NCI-H524 treated with DMSO at 0.1 percent for 48 hours (cell line): Measurements from ENCODE around the gene IQCF5.
"Not testable (repeated sequence)": the region's sequence is repeated elsewhere in the genome, so short reads cannot be mapped to it uniquely, and the experiment has no call there.

ENCODE experiments used
- DNase-seq: peaks from one replicate; lab custom pipeline; 2025; lab: John Stamatoyannopoulos, UW

The IQCF5 gene

DNA sequence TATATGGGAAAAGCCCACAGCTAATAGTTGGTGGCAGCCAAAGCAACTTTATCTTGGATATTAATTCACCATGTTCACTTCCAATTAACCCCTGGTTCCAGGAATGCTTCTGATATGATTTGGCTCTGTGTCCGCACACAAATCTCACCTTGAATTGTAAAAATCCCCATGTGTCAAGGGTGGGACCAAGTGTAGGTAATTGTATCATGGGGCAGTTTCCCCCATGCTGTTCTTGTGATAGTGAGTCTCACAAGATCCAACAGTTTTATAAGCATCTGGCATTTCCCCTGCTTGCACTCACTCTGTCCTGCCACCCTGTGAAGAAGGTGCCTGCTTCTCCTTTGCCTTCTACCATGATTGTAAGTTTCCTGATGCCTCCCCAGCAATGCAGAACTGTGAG lies 6.5 kb downstream of the IQCF5 start:
- not testable (repeated sequence) for DNase-seq

DNA sequence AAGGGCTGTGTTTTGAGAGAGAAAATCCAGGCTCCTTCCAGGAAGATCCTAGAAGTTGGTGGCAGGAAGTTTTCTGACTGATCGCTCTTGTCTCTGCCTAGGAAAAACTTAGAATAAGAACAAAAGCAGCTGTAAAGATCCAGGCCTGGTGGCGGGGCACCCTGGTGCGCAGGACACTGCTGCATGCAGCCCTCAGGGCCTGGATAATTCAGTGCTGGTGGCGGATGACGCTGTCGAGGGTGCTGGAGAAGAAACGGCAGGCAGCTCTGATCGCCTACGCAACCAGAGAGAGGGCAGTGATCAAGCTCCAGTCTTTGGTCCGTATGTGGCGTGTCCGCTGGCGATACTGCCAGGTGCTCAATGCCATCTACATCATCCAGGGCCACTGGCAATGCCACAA lies 12.5 kb downstream of the IQCF5 start:
- no peak for DNase-seq

DNA sequence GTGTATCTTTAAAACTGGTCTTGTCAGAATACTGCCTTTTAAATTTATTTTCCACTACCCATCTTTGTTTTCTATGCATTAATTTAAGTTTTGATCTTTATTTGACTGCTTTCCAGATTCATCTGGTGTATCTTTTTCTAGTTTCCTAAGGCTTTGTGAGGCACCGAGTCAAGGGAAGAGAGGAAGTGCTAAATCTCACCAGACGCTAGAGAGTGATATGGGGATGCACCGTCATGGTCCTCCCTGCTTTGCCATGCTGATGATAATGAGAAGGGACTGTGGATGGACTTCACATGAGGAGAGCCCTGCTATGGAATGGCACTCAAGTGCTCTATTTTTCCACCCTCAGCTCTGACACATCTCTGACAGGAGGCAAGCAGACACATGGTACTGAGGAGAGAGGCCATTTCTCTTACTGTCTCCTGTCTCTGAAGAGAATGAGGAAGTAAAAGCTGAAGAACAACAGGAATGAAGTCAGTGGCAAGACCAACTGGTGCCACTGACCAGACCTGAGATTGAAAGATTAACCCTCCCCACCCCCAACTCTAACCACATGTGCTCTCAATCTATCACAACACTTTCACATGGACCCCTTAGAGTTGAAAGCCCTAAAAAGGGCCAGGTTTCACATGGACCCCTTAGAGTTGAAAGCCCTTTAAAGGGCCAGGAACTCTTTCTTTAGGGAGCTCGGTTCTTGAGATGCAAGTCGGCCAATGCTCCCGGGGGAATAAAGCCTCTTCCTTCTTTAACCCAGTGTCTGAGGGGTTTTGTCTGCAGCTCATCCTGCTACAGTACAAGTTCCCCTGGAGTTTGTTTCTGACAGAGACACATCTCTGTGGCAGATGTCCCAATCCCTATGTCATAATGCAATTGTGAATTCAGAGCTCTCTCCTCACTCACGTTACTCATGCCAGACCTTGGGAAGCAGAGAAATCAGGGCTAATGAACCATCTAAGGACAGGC lies 14.4 kb downstream of the IQCF5 start, which contains the start of gene IQCF2:
Gene IQCF2 (plus strand): TSS at position 913 of the 963 bp plus-strand sequence. CDS start 52 bp downstream, outside the sequence.
- DNase-seq, result no peak

DNA sequence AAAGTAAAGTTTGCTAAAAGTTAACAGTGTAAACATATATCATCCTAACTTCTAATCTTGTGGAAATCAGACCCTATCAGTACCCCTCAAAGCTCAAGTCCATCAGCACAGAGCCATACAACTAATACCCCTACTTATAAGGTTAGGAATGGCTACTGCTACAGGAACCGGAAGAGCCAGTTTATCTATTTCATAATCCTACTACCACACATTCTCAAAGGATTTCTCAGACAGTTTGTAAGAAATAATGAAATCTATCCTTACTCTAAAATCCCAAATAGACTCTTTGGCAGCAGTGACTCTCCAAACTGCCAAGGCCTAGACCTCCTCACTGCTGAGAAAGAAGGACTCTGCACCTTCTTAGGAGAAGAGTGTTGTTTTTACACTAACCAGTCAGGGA lies 20.0 kb downstream of the IQCF5 start:
- DNase-seq, result not testable (repeated sequence)

DNA sequence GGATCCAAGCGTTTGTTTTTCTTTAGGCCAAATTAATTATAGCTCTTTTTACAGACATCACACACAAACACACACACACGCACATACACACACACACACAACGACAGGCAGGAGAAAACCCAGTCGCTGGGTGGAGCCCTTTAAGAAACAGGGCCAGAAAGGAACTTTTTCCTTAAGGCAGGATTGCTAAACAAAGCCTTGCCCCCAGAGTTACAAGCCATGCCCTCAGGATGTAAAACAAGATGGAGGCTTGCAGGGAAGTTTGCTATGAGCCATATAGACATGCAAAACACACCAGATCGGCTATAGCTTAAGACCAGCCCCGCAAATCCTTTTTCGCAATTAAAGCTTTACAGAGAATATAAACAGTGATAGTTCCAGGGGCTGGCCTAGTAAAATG lies 30.3 kb downstream of the IQCF5 start:
- no peak for DNase-seq

DNA sequence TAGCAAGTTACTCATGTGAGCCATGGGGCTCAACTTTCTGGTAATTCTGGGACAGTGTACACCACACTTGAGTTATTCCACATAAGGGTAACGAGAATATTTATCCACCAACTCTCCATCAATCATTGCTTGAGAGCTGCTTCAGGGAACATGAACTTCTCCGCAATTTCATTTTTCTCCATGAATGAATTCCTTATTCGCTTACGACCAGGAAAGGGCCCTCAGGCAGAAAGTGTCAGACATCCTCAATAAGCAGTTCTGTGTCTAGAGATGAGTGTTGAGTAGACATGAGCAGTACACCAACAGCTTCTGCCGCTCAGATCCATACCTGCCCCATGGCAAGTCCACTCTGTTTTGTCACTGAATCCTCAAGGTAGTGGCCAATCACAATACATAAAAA lies 38.8 kb downstream of the IQCF5 start:
- DNase-seq, result no peak

DNA sequence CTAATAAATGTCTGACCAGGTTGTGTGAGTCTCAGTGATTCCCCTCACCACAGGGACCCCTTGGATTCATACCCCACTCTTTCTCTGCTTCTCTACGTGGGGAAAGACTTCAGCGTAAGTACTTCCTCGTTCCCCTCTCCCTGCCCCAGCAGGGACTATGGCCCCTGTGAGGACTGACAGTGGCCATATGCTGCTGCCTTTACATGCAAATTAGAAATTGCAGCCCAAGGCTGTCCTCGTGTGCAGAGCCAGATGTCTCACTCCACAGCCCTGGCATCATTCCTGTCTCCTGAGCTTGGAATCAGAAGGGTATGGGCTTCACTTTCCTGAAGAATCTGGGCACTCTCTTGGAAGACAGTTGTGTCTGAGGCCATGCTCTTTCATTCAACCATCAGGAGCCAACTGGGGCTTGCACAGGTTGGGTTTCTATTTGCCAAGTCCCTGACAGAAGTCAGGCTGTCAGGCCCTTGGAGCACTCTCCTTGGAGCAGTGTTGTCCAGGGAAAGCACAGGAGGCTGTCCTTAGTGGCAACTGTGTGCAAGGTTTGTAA lies 44.5 kb downstream of the IQCF5 start:
- DNase-seq, result peak; percentile 10

DNA sequence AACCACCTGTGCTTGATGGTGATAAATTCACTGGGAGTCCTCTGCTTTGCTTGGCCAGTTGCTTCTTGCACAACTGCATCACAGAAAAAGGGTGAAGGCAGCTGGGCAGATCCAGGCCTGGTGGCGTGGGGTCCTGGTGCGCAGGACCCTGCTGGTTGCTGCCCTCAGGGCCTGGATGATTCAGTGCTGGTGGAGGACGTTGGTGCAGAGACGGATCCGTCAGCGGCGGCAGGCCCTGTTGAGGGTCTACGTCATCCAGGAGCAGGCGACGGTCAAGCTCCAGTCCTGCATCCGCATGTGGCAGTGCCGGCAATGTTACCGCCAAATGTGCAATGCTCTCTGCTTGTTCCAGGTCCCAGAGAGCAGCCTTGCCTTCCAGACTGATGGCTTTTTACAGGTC lies 45.1 kb downstream of the IQCF5 start:
- DNase-seq, result no peak

DNA sequence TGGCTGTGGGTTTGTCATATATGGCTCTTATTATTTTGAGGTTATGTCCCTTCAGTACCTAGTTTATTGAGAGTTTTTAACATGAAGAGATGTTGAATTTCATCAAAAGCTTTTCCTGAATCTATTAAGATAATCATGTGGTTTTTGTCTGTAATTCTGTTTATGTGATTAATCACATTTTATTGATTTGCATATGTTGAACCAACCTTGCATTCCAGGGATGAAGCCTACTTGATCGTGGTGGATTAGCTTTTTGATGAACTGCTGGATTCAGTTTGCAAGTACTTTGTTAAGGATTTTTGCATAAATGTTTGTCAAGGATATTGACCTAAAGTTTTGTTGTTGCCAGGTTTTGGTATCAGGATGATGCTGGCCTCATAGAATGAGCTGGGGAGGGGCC lies 47.1 kb downstream of the IQCF5 start:
- no peak for DNase-seq
